Measurements from ENCODE around the gene EPS15.

Gene EPS15

DNA sequence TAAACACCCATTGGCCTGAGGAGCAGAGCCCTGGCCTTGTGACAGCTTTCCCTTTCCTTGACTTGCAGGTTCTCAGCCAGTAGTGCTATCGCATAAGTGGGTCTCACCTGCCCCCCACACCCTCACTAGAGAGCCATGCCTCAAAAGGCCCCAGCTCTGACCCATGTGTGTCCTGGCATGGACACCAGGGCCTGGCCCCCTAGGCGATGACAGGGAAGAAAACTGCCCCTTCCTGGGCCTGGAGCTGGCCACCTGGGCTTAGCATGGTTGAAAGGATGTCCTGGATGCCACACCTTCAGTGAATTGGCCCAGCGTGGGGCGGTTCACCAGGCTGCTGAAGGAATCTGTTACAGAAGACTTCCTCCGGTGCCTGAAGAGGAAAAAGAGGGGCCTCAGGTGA is 207.2 kb downstream of the EPS15 start:
- DNase-seq = no peak

DNA sequence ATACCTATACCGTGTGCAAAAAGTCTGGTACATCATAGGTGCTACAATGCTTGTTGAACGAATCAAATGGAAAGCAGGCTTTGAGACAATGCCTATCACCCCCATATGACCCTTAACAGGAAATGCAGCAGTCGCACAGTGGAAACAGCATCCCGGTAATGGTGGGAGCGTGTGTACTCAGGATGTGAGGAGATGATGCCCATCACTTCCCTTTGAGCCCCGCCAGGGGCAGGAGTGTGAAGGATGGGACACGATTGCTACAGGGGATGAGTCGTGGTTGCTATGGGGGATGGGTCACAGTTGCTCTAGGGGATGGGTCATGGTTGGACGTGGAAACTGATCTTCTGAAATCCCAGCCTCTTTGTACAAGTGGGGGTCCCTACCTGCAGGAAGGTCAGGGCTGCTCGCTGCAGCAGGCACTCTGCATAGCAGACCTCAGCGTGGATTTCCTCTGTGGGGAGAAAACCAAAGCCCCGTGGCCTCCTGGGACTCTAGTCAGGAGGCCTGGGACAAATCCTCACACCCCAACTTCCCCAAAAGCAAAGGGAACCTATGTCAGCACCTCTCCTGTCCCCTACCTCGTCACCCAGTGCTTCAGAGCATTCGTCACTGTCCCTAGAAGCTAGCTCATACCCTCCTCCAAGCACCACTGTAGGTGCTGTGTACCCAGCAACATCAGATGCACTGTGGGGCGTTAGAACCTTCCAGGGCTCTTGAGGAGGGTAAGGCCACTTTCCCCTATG is 208.0 kb downstream of the EPS15 start:
- no peak for DNase-seq

DNA sequence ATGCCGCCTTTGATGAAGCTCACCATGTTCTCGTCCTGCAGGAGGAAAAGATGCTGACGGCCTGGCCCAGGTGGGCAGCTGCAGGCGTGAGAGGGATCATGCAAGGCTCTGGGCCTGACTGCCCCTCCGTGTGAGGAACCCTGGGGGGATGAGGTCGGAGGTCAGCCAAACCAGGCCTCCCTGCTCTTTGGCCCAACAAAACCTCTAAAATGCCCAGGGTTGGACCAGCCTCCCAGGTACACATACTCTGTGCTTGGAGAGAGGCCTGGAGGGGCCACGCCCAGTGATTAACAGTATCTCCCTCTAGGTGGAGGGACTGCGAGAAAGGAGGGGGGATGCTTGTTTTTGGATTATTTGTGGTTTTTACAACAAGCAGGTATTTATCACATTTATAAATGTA is 209.8 kb downstream of the EPS15 start:
- DNase-seq = no peak

DNA sequence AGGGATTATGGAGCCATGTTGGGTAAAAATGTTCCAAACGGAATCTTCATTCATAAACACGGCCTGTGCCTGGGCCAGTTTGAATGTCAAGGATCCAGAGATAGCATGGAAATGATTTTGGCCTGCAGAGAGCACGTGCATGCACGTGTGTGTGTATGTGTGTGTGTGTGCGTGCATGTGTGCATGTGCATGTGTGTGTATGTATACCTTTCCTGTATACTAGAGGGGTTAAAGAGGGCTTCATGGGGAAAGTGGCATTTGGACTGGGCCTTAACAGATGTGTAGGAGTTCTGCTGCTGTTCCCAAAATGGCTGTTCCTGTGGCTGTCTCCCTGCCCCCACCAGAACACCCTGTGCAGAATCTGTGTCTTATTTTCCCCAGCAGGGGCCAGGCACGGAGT is 210.4 kb downstream of the EPS15 start:
- no peak for DNase-seq

DNA sequence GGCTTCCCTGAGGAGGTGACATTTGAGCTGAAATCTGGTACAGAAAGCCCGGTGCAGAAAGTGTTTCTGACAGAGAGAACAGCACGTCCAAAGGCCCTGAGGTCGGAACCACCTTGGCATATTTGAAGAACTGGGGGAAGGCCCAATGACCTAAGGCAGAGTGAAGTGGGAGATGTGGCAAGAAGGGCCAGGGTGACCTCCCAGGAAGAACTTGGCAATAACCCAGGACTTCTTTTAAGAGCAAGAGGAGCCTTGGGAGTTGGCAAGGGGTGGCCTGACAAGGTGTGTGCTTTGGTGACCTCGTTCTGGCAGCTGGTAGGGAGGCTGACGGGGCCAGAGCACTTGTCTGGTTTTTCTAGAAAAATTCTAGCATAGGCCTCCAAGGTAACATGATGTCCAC is 212.1 kb downstream of the EPS15 start:
- DNase-seq = no peak

DNA sequence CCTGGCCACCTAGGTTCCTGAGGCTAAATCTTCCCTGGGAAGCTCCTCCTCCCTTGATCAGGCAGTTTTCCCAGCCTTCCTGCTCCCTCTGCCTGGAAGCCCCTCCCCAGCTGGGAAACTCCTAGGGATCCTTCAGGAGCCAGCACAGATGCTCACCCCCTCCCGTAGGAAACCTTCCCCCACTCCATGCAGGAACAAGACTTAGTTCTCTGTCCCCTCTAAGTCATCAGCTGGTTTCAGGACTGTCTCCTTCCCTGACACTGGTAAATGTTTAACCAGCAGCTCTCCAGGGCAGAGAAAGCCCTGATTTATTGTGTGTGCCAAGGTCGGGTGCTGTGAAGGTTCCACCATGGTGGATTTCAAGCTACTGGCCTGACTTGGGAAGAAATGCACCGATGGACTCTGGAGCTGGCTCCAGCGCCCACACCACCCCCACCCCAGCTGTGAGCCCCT is 213.7 kb downstream of the EPS15 start:
- no peak for DNase-seq

DNA sequence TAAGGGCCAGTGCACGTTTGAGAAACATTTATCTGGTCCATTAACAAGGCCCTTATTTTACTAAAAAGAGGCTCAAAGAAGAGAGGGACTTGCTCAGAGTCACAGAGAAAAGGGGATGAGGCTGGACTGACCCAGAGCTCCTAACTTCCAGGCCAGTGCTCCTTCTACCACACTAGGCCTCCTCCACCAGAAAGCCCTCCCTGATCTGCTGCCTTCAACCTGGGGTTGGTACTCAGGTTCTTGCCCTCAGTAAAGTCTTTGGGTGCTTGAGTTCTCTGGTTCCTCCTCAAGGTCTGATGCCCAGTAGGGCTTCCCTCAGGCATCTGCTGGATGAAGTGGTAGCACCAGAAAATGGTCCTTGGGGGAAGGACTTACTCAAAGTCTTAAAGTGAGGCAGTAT is 214.7 kb downstream of the EPS15 start:
- DNase-seq = no peak

Measured in CD4-positive, alpha-beta T cell treated with Interleukin-17A for 1 hour (primary cell).